ENCODE measurements around the gene SP4. TPM values are rescaled to one million over a fixed set of nuclear protein-coding genes. Genes with fewer than 3 reads are reported as not detected.

SP4 gene
- total and polyA plus RNA-seq, 8 donors, result 4.3 to 10.7 (median 9.2) TPM

- H3K27ac ChIP-seq, result no peak overlapping the region
- H3K9me3 ChIP-seq, result no peaks in the 10 kb centered on the region
- peaks cover 22 to 41% of the 10 kb centered on the region in 2 donors for H3K27me3 ChIP-seq
- no peaks in the 10 kb centered on the region for H3K36me3 ChIP-seq
- H3K4me3 ChIP-seq, result no peak overlapping the region
- TF ChIP-seq CTCF (IDR thresholded peaks at IDR 0.05), result no peak
- ATAC-seq (no peak), DNase-seq (no peak)
- peaks cover 0 to 16% of the 10 kb centered on the region in 2 donors for H3K4me1 ChIP-seq
- intact Hi-C loops (cut with DNase I), result no loop called here
These were observed 119.6 kb downstream of the SP4 start for GRCh38 chr7:21547501-21547900.

DNA sequence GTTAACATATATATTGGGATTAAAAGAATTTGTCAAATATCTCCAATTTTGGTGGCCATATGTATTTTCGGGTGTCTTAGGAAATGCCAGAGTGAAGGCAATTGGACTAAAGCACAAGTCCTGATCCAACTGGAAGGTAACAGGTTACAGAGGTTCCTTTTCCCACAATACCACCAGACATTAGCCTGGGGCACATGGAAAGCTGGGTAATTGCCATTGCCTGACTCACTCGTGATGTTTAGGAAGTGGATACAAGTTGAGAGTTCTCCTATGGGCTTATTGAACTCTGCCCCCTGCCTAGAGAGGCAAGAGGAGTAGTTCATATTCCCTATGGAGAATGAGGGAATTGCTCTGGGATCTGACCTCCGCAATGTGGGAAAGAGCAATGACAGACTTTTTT lies 120.6 kb downstream of the SP4 start:
- Histone ChIP-seq H3K36me3 (no peaks in the 10 kb centered on the region), H3K4me1 (peaks cover 0 to 6% of the 10 kb centered on the region in 2 donors), H3K4me3 (no peak overlapping the region), H3K9me3 (no peaks in the 10 kb centered on the region), H3K27ac (no peak overlapping the region), H3K27me3 (peaks cover 13 to 32% of the 10 kb centered on the region in 2 donors)
- intact Hi-C loops (cut with DNase I), result no loop called here
- no peak for DNase-seq
- ATAC-seq, result no peak
- no peak for TF ChIP-seq CTCF (IDR thresholded peaks at IDR 0.05)

- no peak for TF ChIP-seq CTCF (IDR thresholded peaks at IDR 0.05)
- no peak overlapping the region for H3K27ac ChIP-seq
- H3K4me3 ChIP-seq, result no peak overlapping the region
- ATAC-seq (no peak), DNase-seq (no peak)
- intact Hi-C loops (cut with DNase I), result no loop called here
- H3K27me3 ChIP-seq, result peaks cover 0 to 16% of the 10 kb centered on the region in 2 donors
- no peaks in the 10 kb centered on the region for H3K9me3 ChIP-seq
- peaks cover 0 to 6% of the 10 kb centered on the region in 2 donors for H3K4me1 ChIP-seq
- H3K36me3 ChIP-seq, result no peaks in the 10 kb centered on the region
These were observed 122.2 kb downstream of the SP4 start for GRCh38 chr7:21550076-21550475.

DNA sequence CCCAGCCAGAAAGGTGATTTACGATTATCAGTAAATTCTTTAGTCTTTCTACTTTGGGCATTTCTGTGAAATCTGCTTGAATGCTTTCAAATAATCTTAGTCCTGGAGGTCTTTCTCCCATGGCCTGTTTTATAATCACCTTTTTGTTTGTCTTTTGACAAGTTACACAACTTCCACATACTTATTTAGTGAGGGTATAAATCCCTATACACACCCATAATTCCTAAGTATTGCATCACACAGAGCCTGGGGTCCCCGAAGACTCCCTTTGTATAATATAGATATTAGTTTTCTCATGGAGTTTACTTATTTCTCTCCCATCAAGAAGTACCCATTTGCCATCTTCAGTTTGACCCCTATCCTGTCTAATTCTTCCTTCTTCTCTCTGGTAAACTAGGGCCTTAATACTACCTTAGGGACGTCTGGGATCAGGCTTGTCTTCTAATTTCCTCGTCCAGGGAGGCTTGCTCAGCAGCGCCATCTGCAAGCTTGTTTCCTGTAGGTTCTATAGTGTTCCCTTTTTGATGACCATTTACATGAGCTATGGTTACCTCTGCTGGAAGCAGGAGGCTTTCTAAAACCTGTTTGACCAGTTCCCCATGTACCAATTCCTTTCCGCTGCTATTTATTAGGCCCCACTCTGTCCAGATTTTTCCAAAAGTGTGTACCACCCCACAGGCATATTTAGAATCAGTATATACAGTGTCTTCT lies 123.1 kb downstream of the SP4 start:
- H3K27ac ChIP-seq, result no peak overlapping the region
- no peak for DNase-seq
- peaks cover 0 to 6% of the 10 kb centered on the region in 2 donors for H3K4me1 ChIP-seq
- TF ChIP-seq CTCF (IDR thresholded peaks at IDR 0.05), result no peak
- peaks cover 0 to 7% of the 10 kb centered on the region in 2 donors for H3K27me3 ChIP-seq
- H3K36me3 ChIP-seq, result no peaks in the 10 kb centered on the region
- no peaks in the 10 kb centered on the region for H3K9me3 ChIP-seq
- no peak overlapping the region for H3K4me3 ChIP-seq
- intact Hi-C loops (cut with DNase I), result no loop called here
- peak; percentile 70 for ATAC-seq

DNA sequence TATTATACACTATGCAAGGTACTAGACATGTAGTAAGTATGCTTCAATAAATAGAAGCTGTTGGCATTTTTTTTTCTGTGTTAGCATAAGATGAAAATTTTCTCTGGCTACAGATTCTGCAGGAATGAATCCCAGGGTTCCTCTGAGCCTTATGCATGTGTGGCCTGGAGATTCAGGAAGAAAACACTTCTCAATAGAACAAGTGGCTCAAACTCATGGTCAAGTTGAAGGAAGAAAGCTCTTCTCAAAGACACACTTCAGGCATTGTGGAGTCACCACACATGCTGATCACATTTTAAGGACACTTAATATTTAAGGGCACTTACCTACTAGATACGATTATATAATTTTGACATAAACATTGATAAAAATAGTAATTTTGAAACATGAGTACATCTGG lies 134.5 kb downstream of the SP4 start:
- no peak for TF ChIP-seq CTCF (IDR thresholded peaks at IDR 0.05)
- Histone ChIP-seq H3K36me3 (no peaks in the 10 kb centered on the region), H3K9me3 (no peaks in the 10 kb centered on the region), H3K4me3 (no peak overlapping the region), H3K27ac (no peak overlapping the region), H3K27me3 (no peaks in the 10 kb centered on the region), H3K4me1 (no peaks in the 10 kb centered on the region)
- intact Hi-C loops (cut with DNase I), result no loop called here
- no peak for DNase-seq
- ATAC-seq, result peak; percentile 74

Small RNA genes lying within 50 kb of the gene (microRNA-seq; reads per million reads assigned to microRNA genes)
- gene MIR1183, result 0 reads per million in 2 donors

Other genes with a start within 250 kb of the SP4 start
- gene DNAH11, start 115.0 kb downstream of the SP4 start, total RNA-seq, result 1 to 10 TPM; 2.8 to 5.1 TPM
- gene DNAH11, start 115.0 kb downstream of the SP4 start, polyA plus RNA-seq (ENCODE audit: insufficient read length in 6 of 6), result 1 to 10 TPM in 5 of 6 donors, under 1 TPM in 1; 0.86 to 7.6 (median 3.5) TPM